Measurements from ENCODE around the gene DAAM1.

DNA sequence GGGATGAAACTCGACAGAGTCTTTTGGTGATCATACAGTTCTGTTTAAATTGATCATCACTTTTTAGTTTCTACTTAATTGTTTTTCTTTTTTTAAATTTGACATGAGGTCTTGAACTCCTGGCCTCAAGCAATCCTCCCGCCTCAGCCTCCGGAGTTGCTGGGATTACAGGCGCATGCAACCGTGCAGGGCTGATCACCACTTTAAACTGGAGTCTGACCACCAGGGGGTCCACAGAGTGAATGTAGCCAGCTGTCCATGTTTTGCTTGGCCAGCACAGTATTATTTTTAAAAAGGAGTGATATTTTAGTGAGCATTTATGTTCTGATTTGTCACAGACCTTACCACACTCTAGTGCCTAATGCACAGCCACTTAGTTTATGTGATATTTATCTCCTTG lies 10.7 kb downstream of the DAAM1 start:
- TF ChIP-seq, protein P1, sequence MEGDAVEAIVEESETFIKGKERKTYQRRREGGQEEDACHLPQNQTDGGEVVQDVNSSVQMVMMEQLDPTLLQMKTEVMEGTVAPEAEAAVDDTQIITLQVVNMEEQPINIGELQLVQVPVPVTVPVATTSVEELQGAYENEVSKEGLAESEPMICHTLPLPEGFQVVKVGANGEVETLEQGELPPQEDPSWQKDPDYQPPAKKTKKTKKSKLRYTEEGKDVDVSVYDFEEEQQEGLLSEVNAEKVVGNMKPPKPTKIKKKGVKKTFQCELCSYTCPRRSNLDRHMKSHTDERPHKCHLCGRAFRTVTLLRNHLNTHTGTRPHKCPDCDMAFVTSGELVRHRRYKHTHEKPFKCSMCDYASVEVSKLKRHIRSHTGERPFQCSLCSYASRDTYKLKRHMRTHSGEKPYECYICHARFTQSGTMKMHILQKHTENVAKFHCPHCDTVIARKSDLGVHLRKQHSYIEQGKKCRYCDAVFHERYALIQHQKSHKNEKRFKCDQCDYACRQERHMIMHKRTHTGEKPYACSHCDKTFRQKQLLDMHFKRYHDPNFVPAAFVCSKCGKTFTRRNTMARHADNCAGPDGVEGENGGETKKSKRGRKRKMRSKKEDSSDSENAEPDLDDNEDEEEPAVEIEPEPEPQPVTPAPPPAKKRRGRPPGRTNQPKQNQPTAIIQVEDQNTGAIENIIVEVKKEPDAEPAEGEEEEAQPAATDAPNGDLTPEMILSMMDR (conservative IDR thresholded peaks at IDR 0.05 in 1 of 2, IDR thresholded peaks at IDR 0.05 in 1 of 2; ENCODE audit: extremely low read depth in 1 of 2, insufficient read depth in 1 of 2, low read depth in 1 of 2, low read length in 2 of 2), result no peak
- no peak for TF ChIP-seq EZH2 (IDR thresholded peaks at IDR 0.05; ENCODE audit: borderline replicate concordance, low read length)
